Measurements from ENCODE around the gene SPATA2. TPM values are rescaled to one million over a fixed set of nuclear protein-coding genes. Genes with fewer than 3 reads are reported as not detected.
A peak's percentile ranks its signal among the peaks of the same experiment; 100 is the strongest.

The SPATA2 gene
- total and polyA plus RNA-seq, 2 of the 13 experiments (the other 11 are each of a cell fraction or from before 2014, with no cell fraction given), result 3.2 to 8.7 TPM

DNA sequence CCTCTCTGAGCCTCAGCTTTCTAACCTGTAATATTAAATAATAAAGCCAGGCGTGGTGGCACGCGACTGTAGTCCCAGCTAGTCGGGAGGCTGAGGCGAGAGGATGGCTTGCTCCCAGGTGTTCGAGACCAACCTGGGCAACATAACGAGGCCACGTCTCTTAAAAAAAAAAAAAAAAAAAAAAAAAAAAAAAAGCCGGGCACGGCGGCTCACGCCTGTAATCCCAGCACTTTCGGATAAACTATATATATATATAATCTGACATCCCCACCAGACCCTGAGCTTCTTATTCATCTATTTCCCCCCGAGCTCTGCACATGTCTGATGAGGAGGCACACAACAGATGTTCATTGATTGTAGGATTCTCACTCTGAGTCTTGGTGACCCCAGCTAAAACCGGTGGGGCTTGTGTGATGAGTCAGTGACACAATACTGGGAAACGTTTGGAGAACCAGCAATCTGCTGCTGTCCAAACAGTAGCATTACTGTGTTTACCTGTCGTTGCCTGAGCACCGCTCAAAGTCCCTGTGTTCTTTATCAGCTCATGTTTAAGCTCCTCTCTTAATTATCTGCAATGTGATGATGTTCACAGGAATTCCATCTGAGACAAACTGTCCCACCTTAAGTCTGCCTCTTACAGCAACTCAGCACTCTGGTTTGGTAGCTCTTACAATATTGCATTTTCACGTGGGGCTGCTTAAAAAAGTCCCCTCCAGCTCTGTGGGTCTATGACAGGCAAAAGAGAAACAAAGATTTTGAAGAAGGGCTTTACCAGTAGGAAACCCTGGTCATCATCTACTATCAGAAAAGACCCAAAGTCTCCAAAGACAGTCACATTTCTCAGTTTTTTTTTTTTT is 1.0 kb upstream of the SPATA2 start (continued):
- TF ChIP-seq, protein P1, sequence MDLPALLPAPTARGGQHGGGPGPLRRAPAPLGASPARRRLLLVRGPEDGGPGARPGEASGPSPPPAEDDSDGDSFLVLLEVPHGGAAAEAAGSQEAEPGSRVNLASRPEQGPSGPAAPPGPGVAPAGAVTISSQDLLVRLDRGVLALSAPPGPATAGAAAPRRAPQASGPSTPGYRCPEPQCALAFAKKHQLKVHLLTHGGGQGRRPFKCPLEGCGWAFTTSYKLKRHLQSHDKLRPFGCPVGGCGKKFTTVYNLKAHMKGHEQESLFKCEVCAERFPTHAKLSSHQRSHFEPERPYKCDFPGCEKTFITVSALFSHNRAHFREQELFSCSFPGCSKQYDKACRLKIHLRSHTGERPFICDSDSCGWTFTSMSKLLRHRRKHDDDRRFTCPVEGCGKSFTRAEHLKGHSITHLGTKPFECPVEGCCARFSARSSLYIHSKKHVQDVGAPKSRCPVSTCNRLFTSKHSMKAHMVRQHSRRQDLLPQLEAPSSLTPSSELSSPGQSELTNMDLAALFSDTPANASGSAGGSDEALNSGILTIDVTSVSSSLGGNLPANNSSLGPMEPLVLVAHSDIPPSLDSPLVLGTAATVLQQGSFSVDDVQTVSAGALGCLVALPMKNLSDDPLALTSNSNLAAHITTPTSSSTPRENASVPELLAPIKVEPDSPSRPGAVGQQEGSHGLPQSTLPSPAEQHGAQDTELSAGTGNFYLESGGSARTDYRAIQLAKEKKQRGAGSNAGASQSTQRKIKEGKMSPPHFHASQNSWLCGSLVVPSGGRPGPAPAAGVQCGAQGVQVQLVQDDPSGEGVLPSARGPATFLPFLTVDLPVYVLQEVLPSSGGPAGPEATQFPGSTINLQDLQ (CRISPR knock-in tag; IDR thresholded peaks at IDR 0.05), result no peak
- TF ChIP-seq, protein P2, sequence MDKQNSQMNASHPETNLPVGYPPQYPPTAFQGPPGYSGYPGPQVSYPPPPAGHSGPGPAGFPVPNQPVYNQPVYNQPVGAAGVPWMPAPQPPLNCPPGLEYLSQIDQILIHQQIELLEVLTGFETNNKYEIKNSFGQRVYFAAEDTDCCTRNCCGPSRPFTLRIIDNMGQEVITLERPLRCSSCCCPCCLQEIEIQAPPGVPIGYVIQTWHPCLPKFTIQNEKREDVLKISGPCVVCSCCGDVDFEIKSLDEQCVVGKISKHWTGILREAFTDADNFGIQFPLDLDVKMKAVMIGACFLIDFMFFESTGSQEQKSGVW (CRISPR knock-in tag; IDR thresholded peaks at IDR 0.05; ENCODE audit: borderline replicate concordance), result 0 out of 2 replicates have a peak, but pooled peaks have one; percentile 26
- TF ChIP-seq ZNF841 (CRISPR knock-in tag; IDR thresholded peaks at IDR 0.05; ENCODE audit: borderline replicate concordance), result no peak
- peak; percentile 53 to 64; a peak in 3 of 4 replicates for TF ChIP-seq MAFK (conservative IDR thresholded peaks at IDR 0.05 in 1 of 2, IDR thresholded peaks at IDR 0.05 in 1 of 2; ENCODE audit: low read length in 2 of 2)
- peak; percentile 45; the same call in 1 of the 2 replicates for TF ChIP-seq ATF7 (IDR thresholded peaks at IDR 0.05)
- TF ChIP-seq ATF7 (CRISPR knock-in tag; IDR thresholded peaks at IDR 0.05), result peak; percentile 80; the same call in 1 of the 2 replicates
- TF ChIP-seq, protein P3, sequence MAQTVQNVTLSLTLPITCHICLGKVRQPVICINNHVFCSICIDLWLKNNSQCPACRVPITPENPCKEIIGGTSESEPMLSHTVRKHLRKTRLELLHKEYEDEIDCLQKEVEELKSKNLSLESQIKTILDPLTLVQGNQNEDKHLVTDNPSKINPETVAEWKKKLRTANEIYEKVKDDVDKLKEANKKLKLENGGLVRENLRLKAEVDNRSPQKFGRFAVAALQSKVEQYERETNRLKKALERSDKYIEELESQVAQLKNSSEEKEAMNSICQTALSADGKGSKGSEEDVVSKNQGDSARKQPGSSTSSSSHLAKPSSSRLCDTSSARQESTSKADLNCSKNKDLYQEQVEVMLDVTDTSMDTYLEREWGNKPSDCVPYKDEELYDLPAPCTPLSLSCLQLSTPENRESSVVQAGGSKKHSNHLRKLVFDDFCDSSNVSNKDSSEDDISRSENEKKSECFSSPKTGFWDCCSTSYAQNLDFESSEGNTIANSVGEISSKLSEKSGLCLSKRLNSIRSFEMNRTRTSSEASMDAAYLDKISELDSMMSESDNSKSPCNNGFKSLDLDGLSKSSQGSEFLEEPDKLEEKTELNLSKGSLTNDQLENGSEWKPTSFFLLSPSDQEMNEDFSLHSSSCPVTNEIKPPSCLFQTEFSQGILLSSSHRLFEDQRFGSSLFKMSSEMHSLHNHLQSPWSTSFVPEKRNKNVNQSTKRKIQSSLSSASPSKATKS (CRISPR knock-in tag; IDR thresholded peaks at IDR 0.05), result peak; percentile 69; the same call in 1 of the 2 replicates
- TF ChIP-seq MEIS1 (CRISPR knock-in tag; IDR thresholded peaks at IDR 0.05; ENCODE audit: borderline replicate concordance), result no peak; the same call in 1 of the 2 replicates
- TF ChIP-seq KDM3A (CRISPR knock-in tag; IDR thresholded peaks at IDR 0.05; ENCODE audit: low read depth), result peak; percentile 74; the same call in 1 of the 2 replicates
- no peak; the same call in 1 of the 2 replicates for TF ChIP-seq MTA1 (CRISPR knock-in tag; IDR thresholded peaks at IDR 0.05; ENCODE audit: borderline replicate concordance)
- TF ChIP-seq, protein P4, sequence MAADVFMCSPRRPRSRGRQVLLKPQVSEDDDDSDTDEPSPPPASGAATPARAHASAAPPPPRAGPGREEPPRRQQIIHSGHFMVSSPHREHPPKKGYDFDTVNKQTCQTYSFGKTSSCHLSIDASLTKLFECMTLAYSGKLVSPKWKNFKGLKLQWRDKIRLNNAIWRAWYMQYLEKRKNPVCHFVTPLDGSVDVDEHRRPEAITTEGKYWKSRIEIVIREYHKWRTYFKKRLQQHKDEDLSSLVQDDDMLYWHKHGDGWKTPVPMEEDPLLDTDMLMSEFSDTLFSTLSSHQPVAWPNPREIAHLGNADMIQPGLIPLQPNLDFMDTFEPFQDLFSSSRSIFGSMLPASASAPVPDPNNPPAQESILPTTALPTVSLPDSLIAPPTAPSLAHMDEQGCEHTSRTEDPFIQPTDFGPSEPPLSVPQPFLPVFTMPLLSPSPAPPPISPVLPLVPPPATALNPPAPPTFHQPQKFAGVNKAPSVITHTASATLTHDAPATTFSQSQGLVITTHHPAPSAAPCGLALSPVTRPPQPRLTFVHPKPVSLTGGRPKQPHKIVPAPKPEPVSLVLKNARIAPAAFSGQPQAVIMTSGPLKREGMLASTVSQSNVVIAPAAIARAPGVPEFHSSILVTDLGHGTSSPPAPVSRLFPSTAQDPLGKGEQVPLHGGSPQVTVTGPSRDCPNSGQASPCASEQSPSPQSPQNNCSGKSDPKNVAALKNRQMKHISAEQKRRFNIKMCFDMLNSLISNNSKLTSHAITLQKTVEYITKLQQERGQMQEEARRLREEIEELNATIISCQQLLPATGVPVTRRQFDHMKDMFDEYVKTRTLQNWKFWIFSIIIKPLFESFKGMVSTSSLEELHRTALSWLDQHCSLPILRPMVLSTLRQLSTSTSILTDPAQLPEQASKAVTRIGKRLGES (CRISPR knock-in tag; IDR thresholded peaks at IDR 0.05; ENCODE audit: borderline replicate concordance), result no peak
- peak; percentile 66 to 92 for TF ChIP-seq POLR2A (IDR thresholded peaks at IDR 0.05; ENCODE audit: insufficient read depth in 1 of 2, low read depth in 2 of 2, low read length in 2 of 2)
- 0 out of 2 replicates have a peak, but pooled peaks have one; percentile 81 for TF ChIP-seq ZNF230 (CRISPR knock-in tag; IDR thresholded peaks at IDR 0.05)
- peak; percentile 74 for TF ChIP-seq NR2F6 (IDR thresholded peaks at IDR 0.05)
- TF ChIP-seq NR2F6 (CRISPR knock-in tag; IDR thresholded peaks at IDR 0.05), result peak; percentile 90
- 0 out of 2 replicates have a peak, but pooled peaks have one; percentile 59 for TF ChIP-seq ZNF557 (CRISPR knock-in tag; IDR thresholded peaks at IDR 0.05)
- TF ChIP-seq, protein P5, sequence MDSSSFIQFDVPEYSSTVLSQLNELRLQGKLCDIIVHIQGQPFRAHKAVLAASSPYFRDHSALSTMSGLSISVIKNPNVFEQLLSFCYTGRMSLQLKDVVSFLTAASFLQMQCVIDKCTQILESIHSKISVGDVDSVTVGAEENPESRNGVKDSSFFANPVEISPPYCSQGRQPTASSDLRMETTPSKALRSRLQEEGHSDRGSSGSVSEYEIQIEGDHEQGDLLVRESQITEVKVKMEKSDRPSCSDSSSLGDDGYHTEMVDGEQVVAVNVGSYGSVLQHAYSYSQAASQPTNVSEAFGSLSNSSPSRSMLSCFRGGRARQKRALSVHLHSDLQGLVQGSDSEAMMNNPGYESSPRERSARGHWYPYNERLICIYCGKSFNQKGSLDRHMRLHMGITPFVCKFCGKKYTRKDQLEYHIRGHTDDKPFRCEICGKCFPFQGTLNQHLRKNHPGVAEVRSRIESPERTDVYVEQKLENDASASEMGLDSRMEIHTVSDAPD (CRISPR knock-in tag; IDR thresholded peaks at IDR 0.05), result peak; percentile 51; the same call in 1 of the 2 replicates
- no peak for TF ChIP-seq TEAD2 (CRISPR knock-in tag; IDR thresholded peaks at IDR 0.05)
- TF ChIP-seq ZNF549 (CRISPR knock-in tag; IDR thresholded peaks at IDR 0.05), result no peak

Measured in HepG2 (cell line).